ENCODE measurements around the gene RAB26.
"Not testable (repeated sequence)": the region's sequence is repeated elsewhere in the genome, so short reads cannot be mapped to it uniquely, and the experiment has no call there.

Gene RAB26

GRCh38 chr16:2129251-2129650 lies 19.2 kb upstream of the RAB26 start:
- DNase-seq; H3K27me3 ChIP-seq (replicated peaks in 2 of 5; ENCODE audit: control insufficient read depth in 4 of 5, insufficient read depth in 5 of 5, low read length in 4 of 5); CTCF ChIA-PET; H3K36me3 ChIP-seq (ENCODE audit: control insufficient read depth in 4 of 4, insufficient read depth in 4 of 4, low read length in 3 of 4); POLR2A ChIA-PET; H3K4me3 ChIP-seq (ENCODE audit: control insufficient read depth in 1 of 7, extremely low read depth in 1 of 7, insufficient read depth in 4 of 7, low read depth in 2 of 7, low read length in 6 of 7); H3K27ac ChIP-seq (ENCODE audit: insufficient read depth in 1 of 2, low read depth in 1 of 2, low read length in 2 of 2, poor library complexity in 1 of 2, severe bottlenecking in 2 of 2); H3K9me3 ChIP-seq (ENCODE audit: control extremely low read depth in 1 of 5, control insufficient read depth in 4 of 5, insufficient read depth in 2 of 5, low read depth in 1 of 5, low read length in 4 of 5): not testable (repeated sequence)
- peaks cover 0 to 41% (median 33%) of the 10 kb centered on the region in 4 experiments for H3K4me1 ChIP-seq (ENCODE audit: control extremely low read depth in 1 of 4, control insufficient read depth in 4 of 4, insufficient read depth in 4 of 4, low read length in 3 of 4)
- WGBS (ENCODE audit: insufficient coverage): no CpG with 5 or more reads among the region's 11 CpGs

DNA sequence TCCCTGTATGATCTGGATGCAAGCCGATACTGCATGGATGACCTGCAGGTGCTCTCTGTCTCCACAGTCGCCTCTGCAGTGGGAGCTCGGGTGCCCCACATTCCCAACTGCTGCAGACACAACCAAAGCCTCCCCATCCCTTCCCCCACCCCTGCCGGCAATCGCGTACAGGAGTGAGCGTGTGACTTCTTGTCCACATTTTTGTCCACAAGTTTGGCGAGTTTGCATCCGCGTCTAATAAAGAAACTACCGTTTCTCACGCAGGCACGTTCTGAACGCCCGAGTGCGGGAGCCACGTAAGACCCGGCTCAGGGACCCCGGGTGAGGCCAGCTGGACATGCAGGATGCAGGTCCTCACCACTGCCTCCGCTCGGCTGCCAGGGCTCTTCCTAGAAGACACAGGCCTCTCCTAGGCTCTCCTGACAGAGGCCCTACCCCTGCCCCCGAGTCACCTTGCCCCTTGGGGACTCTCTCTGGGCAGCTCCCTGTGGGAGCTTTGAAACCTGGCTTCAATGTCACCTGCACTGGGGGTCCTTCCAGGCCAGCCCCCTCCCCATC lies 18.5 kb upstream of the RAB26 start:
- POLR2A ChIA-PET; H3K4me3 ChIP-seq (ENCODE audit: control insufficient read depth in 1 of 7, extremely low read depth in 1 of 7, insufficient read depth in 4 of 7, low read depth in 2 of 7, low read length in 6 of 7); H3K9me3 ChIP-seq (ENCODE audit: control extremely low read depth in 1 of 5, control insufficient read depth in 4 of 5, insufficient read depth in 2 of 5, low read depth in 1 of 5, low read length in 4 of 5); H3K27me3 ChIP-seq (replicated peaks in 2 of 5; ENCODE audit: control insufficient read depth in 4 of 5, insufficient read depth in 5 of 5, low read length in 4 of 5); H3K27ac ChIP-seq (ENCODE audit: insufficient read depth in 1 of 2, low read depth in 1 of 2, low read length in 2 of 2, poor library complexity in 1 of 2, severe bottlenecking in 2 of 2); H3K36me3 ChIP-seq (ENCODE audit: control insufficient read depth in 4 of 4, insufficient read depth in 4 of 4, low read length in 3 of 4); DNase-seq; CTCF ChIA-PET: not testable (repeated sequence)
- peaks cover 0 to 33% (median 26%) of the 10 kb centered on the region in 4 experiments for H3K4me1 ChIP-seq (ENCODE audit: control extremely low read depth in 1 of 4, control insufficient read depth in 4 of 4, insufficient read depth in 4 of 4, low read length in 3 of 4)
- 94% methylated on average over 12 of the region's 22 CpGs for WGBS (ENCODE audit: insufficient coverage)

DNA sequence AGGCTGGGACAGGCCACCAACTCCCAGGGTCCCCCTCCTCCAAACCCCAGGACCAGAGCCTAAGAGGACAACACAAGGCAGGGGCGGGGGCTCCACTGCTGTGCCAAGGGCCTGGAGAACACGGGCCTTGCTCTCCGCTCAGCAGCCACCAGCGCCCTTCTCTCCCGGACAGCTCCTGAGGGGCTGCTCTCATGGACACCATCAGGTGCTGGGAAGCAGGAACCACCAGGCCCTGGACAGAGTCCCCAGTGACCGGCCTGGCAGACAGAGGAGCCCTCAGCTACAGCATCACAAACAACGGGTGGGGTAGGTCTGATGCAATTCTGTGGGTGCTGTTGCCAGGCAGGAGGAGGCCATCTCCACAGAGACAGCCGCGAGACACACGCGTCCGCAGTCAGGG lies 14.6 kb upstream of the RAB26 start:
- H3K27ac ChIP-seq (ENCODE audit: insufficient read depth in 1 of 2, low read depth in 1 of 2, low read length in 2 of 2, poor library complexity in 1 of 2, severe bottlenecking in 2 of 2); DNase-seq; POLR2A ChIA-PET; H3K4me1 ChIP-seq (ENCODE audit: control extremely low read depth in 1 of 4, control insufficient read depth in 4 of 4, insufficient read depth in 4 of 4, low read length in 3 of 4); CTCF ChIA-PET; H3K9me3 ChIP-seq (ENCODE audit: control extremely low read depth in 1 of 5, control insufficient read depth in 4 of 5, insufficient read depth in 2 of 5, low read depth in 1 of 5, low read length in 4 of 5); H3K4me3 ChIP-seq (ENCODE audit: control insufficient read depth in 1 of 7, extremely low read depth in 1 of 7, insufficient read depth in 4 of 7, low read depth in 2 of 7, low read length in 6 of 7); H3K36me3 ChIP-seq (ENCODE audit: control insufficient read depth in 4 of 4, insufficient read depth in 4 of 4, low read length in 3 of 4); H3K27me3 ChIP-seq (replicated peaks in 2 of 5; ENCODE audit: control insufficient read depth in 4 of 5, insufficient read depth in 5 of 5, low read length in 4 of 5): not testable (repeated sequence)
- WGBS (ENCODE audit: insufficient coverage): no CpG with 5 or more reads among the region's 12 CpGs

DNA sequence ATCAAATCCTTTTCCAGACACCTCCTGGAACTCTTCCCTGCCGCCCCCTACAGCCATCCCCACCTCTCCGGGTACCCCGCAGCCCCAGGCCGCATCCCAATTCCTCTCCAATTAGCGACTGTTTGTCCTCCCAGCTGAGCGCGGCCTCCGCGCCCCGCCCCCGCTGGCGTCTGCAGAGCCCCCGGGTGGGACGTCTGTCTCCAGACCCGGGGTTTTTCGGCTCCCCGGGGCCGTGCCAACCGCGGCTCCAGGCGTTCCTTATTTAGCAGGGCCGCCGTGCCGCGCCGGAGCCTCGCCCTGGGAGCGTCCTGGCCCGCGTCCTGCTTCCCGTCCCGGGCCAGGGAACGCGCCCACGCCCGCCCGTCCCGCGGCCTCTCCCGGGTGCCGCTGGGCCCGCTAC lies 13.4 kb upstream of the RAB26 start:
- H3K27me3 ChIP-seq (replicated peaks in 2 of 5; ENCODE audit: control insufficient read depth in 4 of 5, insufficient read depth in 5 of 5, low read length in 4 of 5); H3K36me3 ChIP-seq (ENCODE audit: control insufficient read depth in 4 of 4, insufficient read depth in 4 of 4, low read length in 3 of 4); H3K9me3 ChIP-seq (ENCODE audit: control extremely low read depth in 1 of 5, control insufficient read depth in 4 of 5, insufficient read depth in 2 of 5, low read depth in 1 of 5, low read length in 4 of 5); CTCF ChIA-PET; H3K4me1 ChIP-seq (ENCODE audit: control extremely low read depth in 1 of 4, control insufficient read depth in 4 of 4, insufficient read depth in 4 of 4, low read length in 3 of 4); H3K27ac ChIP-seq (ENCODE audit: insufficient read depth in 1 of 2, low read depth in 1 of 2, low read length in 2 of 2, poor library complexity in 1 of 2, severe bottlenecking in 2 of 2); POLR2A ChIA-PET: not testable (repeated sequence)
- peak in 1 of 3 donors; percentile 41 for DNase-seq
- 2% methylated on average over 10 of the region's 42 CpGs for WGBS (ENCODE audit: insufficient coverage)
- peak overlapping the region in 6 of 7 experiments; percentile 23 to 68 (median 56) for H3K4me3 ChIP-seq (ENCODE audit: control insufficient read depth in 1 of 7, extremely low read depth in 1 of 7, insufficient read depth in 4 of 7, low read depth in 2 of 7, low read length in 6 of 7)

DNA sequence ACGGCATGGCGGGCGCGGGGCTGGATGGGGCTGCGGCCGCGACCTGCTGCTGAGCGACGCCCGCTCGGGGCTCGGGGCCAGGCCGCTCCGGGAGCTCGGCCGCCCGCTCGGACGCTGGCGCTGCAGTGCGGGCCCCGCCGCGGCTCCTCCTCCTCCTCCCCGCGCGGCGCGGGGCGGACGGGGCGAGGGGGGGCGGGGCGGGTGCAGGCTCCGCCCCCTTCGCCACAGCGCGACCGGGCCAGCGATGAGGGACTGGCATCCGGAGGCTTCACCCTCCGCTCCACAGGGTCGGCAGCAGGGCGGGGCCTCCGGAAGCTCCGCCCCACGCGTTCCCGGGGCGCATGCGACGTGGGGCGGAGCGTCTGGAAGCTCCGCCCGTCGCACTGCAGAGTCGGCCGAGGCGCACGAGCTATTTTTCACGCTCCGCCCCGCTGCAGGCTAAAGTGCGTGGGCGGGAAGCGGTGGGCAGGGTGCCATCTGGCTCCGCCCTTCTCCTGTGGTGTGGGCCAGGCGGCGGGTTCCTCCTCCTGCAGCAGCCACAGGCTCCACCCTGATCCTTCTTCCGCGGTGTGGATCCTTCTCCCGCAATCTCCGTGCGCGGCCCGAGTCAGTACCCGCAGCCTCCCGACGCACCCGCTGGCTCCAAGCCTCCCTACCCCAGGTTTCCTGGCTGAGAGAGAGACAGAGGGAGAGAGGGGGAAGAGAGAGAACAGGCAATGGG lies 12.5 kb upstream of the RAB26 start, which contains the start of gene PKD1:
Gene PKD1, minus strand, starts transcription at position 129 of the 721 bp plus-strand sequence. CDS start 209 bp downstream, outside the sequence.
- H3K9me3 ChIP-seq (ENCODE audit: control extremely low read depth in 1 of 5, control insufficient read depth in 4 of 5, insufficient read depth in 2 of 5, low read depth in 1 of 5, low read length in 4 of 5); H3K27ac ChIP-seq (ENCODE audit: insufficient read depth in 1 of 2, low read depth in 1 of 2, low read length in 2 of 2, poor library complexity in 1 of 2, severe bottlenecking in 2 of 2); H3K36me3 ChIP-seq (ENCODE audit: control insufficient read depth in 4 of 4, insufficient read depth in 4 of 4, low read length in 3 of 4); H3K27me3 ChIP-seq (replicated peaks in 2 of 5; ENCODE audit: control insufficient read depth in 4 of 5, insufficient read depth in 5 of 5, low read length in 4 of 5); H3K4me1 ChIP-seq (ENCODE audit: control extremely low read depth in 1 of 4, control insufficient read depth in 4 of 4, insufficient read depth in 4 of 4, low read length in 3 of 4); POLR2A ChIA-PET: not testable (repeated sequence)
- peak within 1 kb of the TSS; percentile 14 to 73 (median 55) for H3K4me3 ChIP-seq (ENCODE audit: control insufficient read depth in 1 of 7, extremely low read depth in 1 of 7, insufficient read depth in 4 of 7, low read depth in 2 of 7, low read length in 6 of 7)
- CTCF ChIA-PET: interaction anchor here (1.1 kb wide), 1 partner anchor 131 kb away, joined by 3 read pairs; no protein-coding TSS in a partner anchor
- peak; percentile 92 to 96 (median 94) for DNase-seq
- 0% methylated on average over 18 of the region's 81 CpGs for WGBS (ENCODE audit: insufficient coverage)

DNA sequence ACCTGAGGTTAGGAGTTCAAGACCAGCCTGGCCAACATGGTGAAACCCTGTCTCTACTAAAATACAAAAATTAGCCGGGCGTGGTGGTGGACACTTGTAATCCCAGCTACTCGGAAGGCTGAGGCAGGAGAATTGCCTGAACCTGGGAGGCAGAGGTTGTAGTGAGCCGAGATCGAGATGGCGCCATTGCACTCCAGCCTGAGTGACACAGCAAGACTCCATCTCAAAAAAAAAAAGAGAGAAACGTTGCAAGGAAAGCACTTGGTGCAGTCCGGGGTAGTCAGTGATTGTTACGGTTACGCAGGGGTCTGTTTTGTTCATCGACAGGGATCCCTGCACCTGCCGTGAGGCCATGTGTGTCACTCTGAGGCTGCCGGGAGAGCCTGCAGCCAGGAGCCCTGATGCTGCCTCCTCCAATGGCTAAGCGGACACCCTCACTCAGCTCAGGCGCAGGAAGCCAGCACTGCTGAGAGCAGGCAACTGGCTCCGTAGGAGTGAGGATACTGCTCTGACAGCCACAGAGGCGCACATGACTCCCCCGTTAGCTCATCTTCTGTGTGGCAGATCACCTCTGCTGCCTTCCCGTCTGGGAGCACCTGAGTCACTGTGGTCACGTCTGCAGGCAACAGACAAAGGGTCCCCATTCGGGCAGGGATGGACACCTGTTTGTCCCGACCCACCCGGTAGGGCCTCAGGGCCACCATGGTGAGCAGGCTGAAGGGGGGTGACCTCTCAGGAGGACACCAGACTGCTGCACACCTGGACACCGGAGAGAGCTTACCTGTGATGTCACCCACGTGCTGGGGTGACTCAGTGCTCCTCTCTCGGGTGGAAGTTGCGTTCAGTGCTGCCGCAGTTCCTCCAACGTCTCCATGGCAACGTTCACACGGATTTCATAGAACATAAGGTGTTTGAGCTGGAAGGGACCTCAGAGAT lies 5.2 kb upstream of the RAB26 start:
- no peak for DNase-seq
- Histone ChIP-seq H3K27me3 (replicated peaks in 2 of 5; ENCODE audit: control insufficient read depth in 4 of 5, insufficient read depth in 5 of 5, low read length in 4 of 5) (no peaks in the 10 kb centered on the region), H3K36me3 (ENCODE audit: control insufficient read depth in 4 of 4, insufficient read depth in 4 of 4, low read length in 3 of 4) (no peaks in the 10 kb centered on the region), H3K4me1 (ENCODE audit: control extremely low read depth in 1 of 4, control insufficient read depth in 4 of 4, insufficient read depth in 4 of 4, low read length in 3 of 4) (peaks cover 0 to 16% (median 8%) of the 10 kb centered on the region in 4 experiments), H3K4me3 (ENCODE audit: control insufficient read depth in 1 of 7, extremely low read depth in 1 of 7, insufficient read depth in 4 of 7, low read depth in 2 of 7, low read length in 6 of 7) (no peak overlapping the region), H3K27ac (ENCODE audit: insufficient read depth in 1 of 2, low read depth in 1 of 2, low read length in 2 of 2, poor library complexity in 1 of 2, severe bottlenecking in 2 of 2) (no peak overlapping the region), H3K9me3 (ENCODE audit: control extremely low read depth in 1 of 5, control insufficient read depth in 4 of 5, insufficient read depth in 2 of 5, low read depth in 1 of 5, low read length in 4 of 5) (no peaks in the 10 kb centered on the region)
- ChIA-PET CTCF (interaction anchor here (1.0 to 2.5 kb wide), 4 partner anchors 9 to 140 kb away, joined by 3 to 9 read pairs (median 6); no protein-coding TSS in a partner anchor), POLR2A (interaction anchor here (1.0 kb wide), 1 partner anchor 18 kb away, joined by 3 read pairs; no protein-coding TSS in a partner anchor)
- 89% methylated on average over 27 of the region's 31 CpGs for WGBS (ENCODE audit: insufficient coverage)

All from common myeloid progenitor, CD34-positive (primary cell).